Ascending aorta (tissue), 2 donors: ENCODE results near the gene PTOV1. TPM values are rescaled to one million over a fixed set of nuclear protein-coding genes. Genes with fewer than 3 reads are reported as not detected.

Experiments used
- DNase-seq, 2 donors: peaks; one replicate each; pipeline ENCODE4 v3.0.0-alpha.2; 2019; ENCODE audit warnings: low spot score in 2 of 2
- H3K27ac ChIP-seq, 2 donors: fragments of 200-600 bp; sonication (generic); one replicate each; pipeline ENCODE4 v1.5.1; 2016 to 2017; ENCODE audit warnings: mild to moderate bottlenecking in 1 of 2
- H3K27me3 ChIP-seq: fragments of 200-600 bp; sonication (generic); one replicate; pipeline ENCODE4 v1.5.1; 2017
- H3K36me3 ChIP-seq, 2 donors: fragments of 200-600 bp; sonication (generic); one replicate each; pipeline ENCODE4 v1.5.1; 2016
- H3K4me1 ChIP-seq, 2 donors: fragments of 200-600 bp; sonication (generic); one replicate each; pipeline ENCODE4 v1.5.1; 2016 to 2017; ENCODE audit warnings: mild to moderate bottlenecking in 1 of 2
- H3K4me3 ChIP-seq, 2 donors: fragments of 200-600 bp; sonication (generic); one replicate each; pipeline ENCODE4 v1.5.1; 2016 to 2017; ENCODE audit warnings: mild to moderate bottlenecking in 1 of 2
- H3K9me3 ChIP-seq, 2 donors: fragments of 200-600 bp; sonication (generic); one replicate each; pipeline ENCODE4 v1.5.1; 2016
- CTCF ChIP-seq, 3 experiments: fragments of 200-600 bp in 2 of 3; fragments of 450-650 bp in 1 of 3; sonication (generic) in 2 of 3; IDR thresholded peaks; one replicate each; pipeline ENCODE4 v1.5.1; 2016 to 2019; ENCODE audit warnings: antibody characterized with exemption in 3 of 3, mild to moderate bottlenecking in 1 of 3, moderate library complexity in 1 of 3
- intact Hi-C: fragments of 100-400 bp; cut with DNase I; formaldehyde crosslinking; loops from one replicate; pipeline ENCODE4 v1.15.1; 2023
- total RNA-seq: library from RNA; depleted of rRNA; stranded (reverse); fragments of >200 nt; gene quantifications from one replicate; pipeline ENCODE4 v1.1.0, GENCODE V29; 2016

The PTOV1 gene
- total RNA-seq, 1 donor from 2014 or later = 163 TPM

GRCh38 chr19:49830766-49831165, 20.2 kb upstream of the PTOV1 start:
- DNase-seq = no peak
- no peak overlapping the region for H3K4me3 ChIP-seq
- no peaks in the 10 kb centered on the region for H3K27me3 ChIP-seq
- H3K9me3 ChIP-seq = no peaks in the 10 kb centered on the region
- H3K4me1 ChIP-seq = no peaks in the 10 kb centered on the region
- no peak overlapping the region for H3K27ac ChIP-seq
- no peak for TF ChIP-seq CTCF (IDR thresholded peaks at IDR 0.05)
- intact Hi-C loops = no loop called here
- peaks cover 74 to 80% of the 10 kb centered on the region in 2 donors for H3K36me3 ChIP-seq

- H3K36me3 ChIP-seq = peaks cover 82 to 89% of the 10 kb centered on the region in 2 donors
- no peak for TF ChIP-seq CTCF (IDR thresholded peaks at IDR 0.05)
- no peaks in the 10 kb centered on the region for H3K27me3 ChIP-seq
These were observed 19.4 kb upstream of the PTOV1 start for GRCh38 chr19:49831592-49831991.

GRCh38 chr19:49832556-49832955, 18.4 kb upstream of the PTOV1 start:
- no peak overlapping the region for H3K4me3 ChIP-seq
- no peaks in the 10 kb centered on the region for H3K9me3 ChIP-seq
- no peaks in the 10 kb centered on the region for H3K4me1 ChIP-seq
- no peaks in the 10 kb centered on the region for H3K27me3 ChIP-seq
- peaks cover 81 to 90% of the 10 kb centered on the region in 2 donors for H3K36me3 ChIP-seq
- no peak for TF ChIP-seq CTCF (IDR thresholded peaks at IDR 0.05)
- intact Hi-C loops = no loop called here
- no peak for DNase-seq
- no peak overlapping the region for H3K27ac ChIP-seq

More at GRCh38 chr19:49831592-49831991, 19.4 kb upstream of the PTOV1 start:
- Histone ChIP-seq H3K9me3 (no peaks in the 10 kb centered on the region), H3K27ac (no peak overlapping the region), H3K4me1 (no peaks in the 10 kb centered on the region), H3K4me3 (no peak overlapping the region)
- no peak for DNase-seq
- intact Hi-C loops = no loop called here

GRCh38 chr19:49833599-49833998, 17.4 kb upstream of the PTOV1 start:
- no peak overlapping the region for H3K4me3 ChIP-seq
- intact Hi-C loops = no loop called here
- no peak for DNase-seq
- TF ChIP-seq CTCF (IDR thresholded peaks at IDR 0.05) = no peak
- H3K27ac ChIP-seq = no peak overlapping the region
- H3K36me3 ChIP-seq = peaks cover 84 to 95% of the 10 kb centered on the region in 2 donors
- H3K9me3 ChIP-seq = no peaks in the 10 kb centered on the region
- no peaks in the 10 kb centered on the region for H3K4me1 ChIP-seq
- no peaks in the 10 kb centered on the region for H3K27me3 ChIP-seq

- Histone ChIP-seq H3K27ac (no peak overlapping the region), H3K36me3 (peaks cover 67 to 93% of the 10 kb centered on the region in 2 donors)
These were observed 15.4 kb upstream of the PTOV1 start for GRCh38 chr19:49835562-49835961.

More at GRCh38 chr19:49835562-49835961, 15.4 kb upstream of the PTOV1 start:
- no peak for TF ChIP-seq CTCF (IDR thresholded peaks at IDR 0.05)
- no peak for DNase-seq
- no peaks in the 10 kb centered on the region for H3K27me3 ChIP-seq
- H3K9me3 ChIP-seq = no peaks in the 10 kb centered on the region
- H3K4me3 ChIP-seq = no peak overlapping the region
- intact Hi-C loops = no loop called here
- no peaks in the 10 kb centered on the region for H3K4me1 ChIP-seq
